T-helper 1 cell treated with Interleukin-12 subunit alpha and Interleukin-12 subunit beta and Interleukin-4 antibody, amounts not matched to agents 30 ng/mL and 1 ng/mL, for 36 hours (primary cell): Measurements from ENCODE around the gene HOXD8. TPM values are rescaled to one million over a fixed set of nuclear protein-coding genes. Genes with fewer than 3 reads are reported as not detected.

ENCODE experiments used
- intact Hi-C: fragments of 100-400 bp; cut with micrococcal nuclease; formaldehyde crosslinking; loops from one replicate; pipeline ENCODE4 v1.15.1; 2024
- total RNA-seq: library from RNA; stranded (reverse); gene quantifications from 2 replicates; pipeline ENCODE4 v1.2.3, GENCODE V29; 2022

Gene HOXD8
- total RNA-seq, 1 donor from 2014 or later: not detected

- intact Hi-C loops: no loop called here
These were observed 12.8 kb downstream of the HOXD8 start for GRCh38 chr2:176142281-176142680.

- intact Hi-C loops: no loop called here
These were observed 15.8 kb downstream of the HOXD8 start for GRCh38 chr2:176145085-176145969.

- intact Hi-C loops: no loop called here
These were observed 16.6 kb downstream of the HOXD8 start for GRCh38 chr2:176146101-176146500.

- intact Hi-C loops: no loop called here
These were observed 17.1 kb downstream of the HOXD8 start for GRCh38 chr2:176146645-176147044.

GRCh38 chr2:176147210-176147799 lies 17.8 kb downstream of the HOXD8 start:
- intact Hi-C loops: no loop called here

- intact Hi-C loops: no loop called here
These were observed 18.4 kb downstream of the HOXD8 start for GRCh38 chr2:176147800-176148496.

GRCh38 chr2:176148751-176149421 lies 19.4 kb downstream of the HOXD8 start:
- intact Hi-C loops: no loop called here

GRCh38 chr2:176149481-176149938 lies 20.0 kb downstream of the HOXD8 start:
- intact Hi-C loops: no loop called here

GRCh38 chr2:176149939-176150583 lies 20.6 kb downstream of the HOXD8 start:
- intact Hi-C loops: loop anchor here (10.0 kb wide), 1 partner anchor 1815 kb away; the partner anchor contains the start of gene SP9

GRCh38 chr2:176150584-176151441 lies 21.3 kb downstream of the HOXD8 start:
- intact Hi-C loops: loop anchor here (10.0 kb wide), 1 partner anchor 1816 kb away; the partner anchor contains the start of gene SP9

GRCh38 chr2:176151442-176152287 lies 22.2 kb downstream of the HOXD8 start, which contains the start of gene HOXD4:
Gene HOXD4 (plus strand): TSS chr2:176151550. CDS start chr2:176151634, 84 bp downstream.
- intact Hi-C loops: loop anchor here (10.0 kb wide), 1 partner anchor 1817 kb away; the partner anchor contains the start of gene SP9

- intact Hi-C loops: loop anchor here (10.0 kb wide), 1 partner anchor 1818 kb away; the partner anchor contains the start of gene SP9
These were observed 23.1 kb downstream of the HOXD8 start for GRCh38 chr2:176152350-176153181.

- intact Hi-C loops: loop anchor here (2.0 to 10.0 kb wide), 2 partner anchors 22 to 1820 kb away; partner anchors contain the start of gene SP9
These were observed 25.2 kb downstream of the HOXD8 start for GRCh38 chr2:176154576-176155252.

- intact Hi-C loops: loop anchor here (2.0 to 10.0 kb wide), 5 partner anchors 15 to 1821 kb away; partner anchors contain the start of gene SP9
These were observed 26.0 kb downstream of the HOXD8 start for GRCh38 chr2:176155356-176156044.

- intact Hi-C loops: loop anchor here (2.0 to 10.0 kb wide), 4 partner anchors 16 to 1822 kb away; partner anchors contain the start of gene SP9
These were observed 26.8 kb downstream of the HOXD8 start for GRCh38 chr2:176156301-176156806.
